Gastrocnemius medialis (tissue), 4 donors: Measurements from ENCODE around the gene SLC7A8. TPM values are rescaled to one million over a fixed set of nuclear protein-coding genes. Genes with fewer than 3 reads are reported as not detected.
"Not testable (repeated sequence)": the region's sequence is repeated elsewhere in the genome, so short reads cannot be mapped to it uniquely, and the experiment has no call there.

ENCODE experiments used
- ATAC-seq, 2 donors: fragments of 150-250 bp; one replicate each; pipeline ENCODE4 v1.9.1; 2016
- DNase-seq, 2 donors: peaks; one replicate each; pipeline ENCODE4 v3.0.0-alpha.2; 2019
- H3K27ac ChIP-seq, 4 donors: fragments of 200-600 bp; sonication (generic); 1 replicate in 1 of 4; 2 replicates in 3 of 4; pipeline ENCODE4 v1.5.1; 2016 to 2018; ENCODE audit warnings: mild to moderate bottlenecking in 2 of 4, moderate library complexity in 1 of 4
- H3K27me3 ChIP-seq, 3 donors: fragments of 200-600 bp; sonication (generic) in 2 of 3; 1 replicate in 1 of 3; 2 replicates in 2 of 3; pipeline versions ENCODE4 v1.5.1 to v1.6.0; 2016 to 2019; ENCODE audit warnings: mild to moderate bottlenecking in 1 of 3, moderate library complexity in 1 of 3
- H3K36me3 ChIP-seq, 2 donors: fragments of 200-600 bp; sonication (generic) in 1 of 2; one replicate each; pipeline ENCODE4 v1.5.1; 2017 to 2018
- H3K4me1 ChIP-seq, 2 donors: fragments of 200-600 bp; sonication (generic) in 1 of 2; one replicate each; pipeline ENCODE4 v1.5.1; 2016 to 2017; ENCODE audit warnings: mild to moderate bottlenecking in 2 of 2
- H3K4me3 ChIP-seq, 4 donors: fragments of 200-600 bp; sonication (generic) in 3 of 4; 1 replicate in 1 of 4; 2 replicates in 3 of 4; pipeline ENCODE4 v1.5.1; 2016 to 2019; ENCODE audit warnings: mild to moderate bottlenecking in 2 of 4
- H3K9me3 ChIP-seq, 3 donors: fragments of 200-600 bp; sonication (generic) in 2 of 3; 1 replicate in 1 of 3; 2 replicates in 2 of 3; pipeline ENCODE4 v1.5.1; 2016 to 2019
- CTCF ChIP-seq, 5 experiments: fragments of 450-650 bp in 3 of 5; fragments of 200-600 bp in 2 of 5; sonication (generic) in 2 of 5; IDR thresholded peaks in 4 of 5; conservative IDR thresholded peaks in 1 of 5; 1 replicate in 4 of 5; 2 replicates in 1 of 5; pipeline ENCODE4 v1.5.1; 2016 to 2019; ENCODE audit warnings: antibody characterized with exemption in 5 of 5, mild to moderate bottlenecking in 3 of 5, moderate library complexity in 3 of 5
- POLR2A ChIP-seq, 2 donors: fragments of 450-650 bp; IDR thresholded peaks; one replicate each; pipeline ENCODE4 v1.6.1; 2017; ENCODE audit warnings: antibody characterized with exemption in 2 of 2, mild to moderate bottlenecking in 2 of 2, moderate library complexity in 2 of 2
- in situ Hi-C, 4 donors: fragments of 200-750 bp; cut with MboI; loops; one replicate each; pipeline versions ENCODE4 v1.15.0 to v1.8.0; 2017; ENCODE audit warnings: low sequenced_read_pairs in 4 of 4
- intact Hi-C: fragments of 100-400 bp; cut with DNase I; formaldehyde crosslinking; loops from one replicate; pipeline ENCODE4 v1.15.1; 2023; ENCODE audit warnings: low total_unique reads
- total RNA-seq, 4 donors: library from RNA; depleted of rRNA; stranded (reverse); fragments of >200 nt; gene quantifications; one replicate each; pipeline versions ENCODE4 v1.1.0 to v1.2.3, GENCODE V29; 2016

Gene SLC7A8
- total RNA-seq, 4 donors from 2014 or later, result 34.5 to 199 (median 63.7) TPM

- no peaks in the 10 kb centered on the region for H3K4me1 ChIP-seq
- no peak for ATAC-seq
- no peak overlapping the region for H3K4me3 ChIP-seq
- in situ Hi-C loops (loop anchor here in 2 of 4 donors (25.0 kb wide), 1 partner anchor 175 kb away; the partner anchor contains the start of gene HOMEZ (in 2 of the 2)), intact Hi-C loops (no loop called here)
- no peak for TF ChIP-seq CTCF (IDR thresholded peaks at IDR 0.05 in 4 of 5, conservative IDR thresholded peaks at IDR 0.05 in 1 of 5)
- TF ChIP-seq POLR2A (IDR thresholded peaks at IDR 0.05), result no peak
- no peaks in the 10 kb centered on the region for H3K36me3 ChIP-seq
- H3K27me3 ChIP-seq, result peaks cover 0 to 3% (median 0%) of the 10 kb centered on the region in 3 donors
- DNase-seq, result peak in 1 of 2 donors; percentile 3
- H3K9me3 ChIP-seq, result no peaks in the 10 kb centered on the region
- H3K27ac ChIP-seq, result no peak overlapping the region
These were observed 70.9 kb downstream of the SLC7A8 start for GRCh38 chr14:23112359-23113178.

GRCh38 chr14:23110579-23111365, 72.7 kb downstream of the SLC7A8 start:
- DNase-seq (no peak), ATAC-seq (no peak)
- intact Hi-C loops (no loop called here), in situ Hi-C loops (loop anchor here in 2 of 4 donors (25.0 kb wide), 1 partner anchor 177 kb away; the partner anchor contains the start of gene HOMEZ (in 2 of the 2))
- H3K36me3 ChIP-seq, result no peaks in the 10 kb centered on the region
- no peak overlapping the region for H3K27ac ChIP-seq
- H3K9me3 ChIP-seq, result no peaks in the 10 kb centered on the region
- no peak for TF ChIP-seq CTCF (IDR thresholded peaks at IDR 0.05 in 4 of 5, conservative IDR thresholded peaks at IDR 0.05 in 1 of 5)
- TF ChIP-seq POLR2A (IDR thresholded peaks at IDR 0.05), result no peak
- H3K4me1 ChIP-seq, result no peaks in the 10 kb centered on the region
- no peak overlapping the region for H3K4me3 ChIP-seq
- H3K27me3 ChIP-seq, result no peaks in the 10 kb centered on the region

- DNase-seq, result no peak
- TF ChIP-seq CTCF (IDR thresholded peaks at IDR 0.05 in 4 of 5, conservative IDR thresholded peaks at IDR 0.05 in 1 of 5), result no peak
- no peak for TF ChIP-seq POLR2A (IDR thresholded peaks at IDR 0.05)
- intact Hi-C loops (no loop called here), in situ Hi-C loops (loop anchor here in 2 of 4 donors (25.0 kb wide), 1 partner anchor 178 kb away; the partner anchor contains the start of gene HOMEZ (in 2 of the 2))
- no peak for ATAC-seq
- Histone ChIP-seq H3K9me3 (no peaks in the 10 kb centered on the region), H3K4me1 (no peaks in the 10 kb centered on the region), H3K4me3 (no peak overlapping the region), H3K27me3 (no peaks in the 10 kb centered on the region), H3K36me3 (no peaks in the 10 kb centered on the region), H3K27ac (no peak overlapping the region)
These were observed 73.7 kb downstream of the SLC7A8 start for GRCh38 chr14:23109769-23110168.

- H3K27me3 ChIP-seq, H3K4me1 ChIP-seq, H3K4me3 ChIP-seq, DNase-seq, H3K36me3 ChIP-seq, ATAC-seq, H3K9me3 ChIP-seq, intact Hi-C loops, H3K27ac ChIP-seq: not testable (repeated sequence)
- in situ Hi-C loops, result loop anchor here in 2 of 4 donors (25.0 kb wide), 1 partner anchor 179 kb away; the partner anchor contains the start of gene HOMEZ (in 2 of the 2)
These were observed 75.3 kb downstream of the SLC7A8 start for GRCh38 chr14:23108169-23108568.

GRCh38 chr14:23107620-23108019, 75.8 kb downstream of the SLC7A8 start:
- DNase-seq, H3K27ac ChIP-seq, H3K4me1 ChIP-seq, ATAC-seq, H3K4me3 ChIP-seq, H3K27me3 ChIP-seq, H3K9me3 ChIP-seq, H3K36me3 ChIP-seq, intact Hi-C loops: not testable (repeated sequence)
- in situ Hi-C loops, result loop anchor here in 2 of 4 donors (25.0 kb wide), 1 partner anchor 180 kb away; the partner anchor contains the start of gene HOMEZ (in 2 of the 2)
